ENCODE results near the gene GRIK4.

Gene GRIK4

DNA sequence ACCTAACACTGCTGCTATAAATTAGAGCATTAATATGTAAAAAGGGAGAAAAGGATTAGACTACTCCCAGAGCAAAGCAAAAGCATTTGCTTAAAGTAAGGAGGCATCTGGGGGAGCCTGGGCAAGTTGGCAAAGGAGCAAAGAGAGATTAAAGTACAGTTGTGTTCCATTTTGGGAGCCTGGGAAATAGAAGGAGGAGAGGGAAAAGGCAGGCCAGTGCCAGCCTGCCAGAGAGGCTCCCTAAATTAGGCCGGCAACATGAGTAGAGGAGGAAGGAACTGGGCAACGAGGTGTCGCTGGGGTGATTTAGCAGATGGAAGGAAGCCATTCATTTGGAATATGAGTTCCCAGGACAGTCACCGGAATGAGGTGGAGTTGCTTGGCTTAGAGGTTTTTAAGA is 326.1 kb downstream of the GRIK4 start:
- TF ChIP-seq, protein P1, sequence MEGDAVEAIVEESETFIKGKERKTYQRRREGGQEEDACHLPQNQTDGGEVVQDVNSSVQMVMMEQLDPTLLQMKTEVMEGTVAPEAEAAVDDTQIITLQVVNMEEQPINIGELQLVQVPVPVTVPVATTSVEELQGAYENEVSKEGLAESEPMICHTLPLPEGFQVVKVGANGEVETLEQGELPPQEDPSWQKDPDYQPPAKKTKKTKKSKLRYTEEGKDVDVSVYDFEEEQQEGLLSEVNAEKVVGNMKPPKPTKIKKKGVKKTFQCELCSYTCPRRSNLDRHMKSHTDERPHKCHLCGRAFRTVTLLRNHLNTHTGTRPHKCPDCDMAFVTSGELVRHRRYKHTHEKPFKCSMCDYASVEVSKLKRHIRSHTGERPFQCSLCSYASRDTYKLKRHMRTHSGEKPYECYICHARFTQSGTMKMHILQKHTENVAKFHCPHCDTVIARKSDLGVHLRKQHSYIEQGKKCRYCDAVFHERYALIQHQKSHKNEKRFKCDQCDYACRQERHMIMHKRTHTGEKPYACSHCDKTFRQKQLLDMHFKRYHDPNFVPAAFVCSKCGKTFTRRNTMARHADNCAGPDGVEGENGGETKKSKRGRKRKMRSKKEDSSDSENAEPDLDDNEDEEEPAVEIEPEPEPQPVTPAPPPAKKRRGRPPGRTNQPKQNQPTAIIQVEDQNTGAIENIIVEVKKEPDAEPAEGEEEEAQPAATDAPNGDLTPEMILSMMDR (IDR thresholded peaks at IDR 0.05; ENCODE audit: insufficient read depth, low read depth, low read length, missing control alignments) = no peak
- DNase-seq (ENCODE audit: low read depth) = no peak
- no peak overlapping the region for H3K4me3 ChIP-seq (ENCODE audit: low read depth, low read length)

DNA sequence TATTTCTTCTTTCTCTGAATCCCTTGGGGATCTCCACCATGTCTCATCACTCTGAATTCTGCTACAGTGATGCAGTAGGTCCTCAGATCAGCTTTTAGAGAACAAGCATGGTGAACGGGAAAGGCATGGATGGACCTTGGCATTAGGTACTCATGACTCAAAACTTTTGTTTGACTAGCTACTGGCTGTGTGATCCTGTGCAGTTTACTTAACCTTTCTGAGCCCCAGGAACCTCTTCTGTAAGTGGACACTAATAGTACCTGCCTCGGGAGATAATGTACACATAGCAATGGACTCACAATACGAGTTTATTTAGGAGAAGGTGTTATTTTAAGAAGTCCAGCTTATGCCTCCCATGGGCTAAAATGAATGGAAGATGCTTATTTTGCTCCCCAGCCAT is 327.7 kb downstream of the GRIK4 start:
- TF ChIP-seq, protein P1 (IDR thresholded peaks at IDR 0.05; ENCODE audit: insufficient read depth, low read depth, low read length, missing control alignments) = no peak
- DNase-seq (ENCODE audit: low read depth) = no peak
- H3K4me3 ChIP-seq (ENCODE audit: low read depth, low read length) = no peak overlapping the region

DNA sequence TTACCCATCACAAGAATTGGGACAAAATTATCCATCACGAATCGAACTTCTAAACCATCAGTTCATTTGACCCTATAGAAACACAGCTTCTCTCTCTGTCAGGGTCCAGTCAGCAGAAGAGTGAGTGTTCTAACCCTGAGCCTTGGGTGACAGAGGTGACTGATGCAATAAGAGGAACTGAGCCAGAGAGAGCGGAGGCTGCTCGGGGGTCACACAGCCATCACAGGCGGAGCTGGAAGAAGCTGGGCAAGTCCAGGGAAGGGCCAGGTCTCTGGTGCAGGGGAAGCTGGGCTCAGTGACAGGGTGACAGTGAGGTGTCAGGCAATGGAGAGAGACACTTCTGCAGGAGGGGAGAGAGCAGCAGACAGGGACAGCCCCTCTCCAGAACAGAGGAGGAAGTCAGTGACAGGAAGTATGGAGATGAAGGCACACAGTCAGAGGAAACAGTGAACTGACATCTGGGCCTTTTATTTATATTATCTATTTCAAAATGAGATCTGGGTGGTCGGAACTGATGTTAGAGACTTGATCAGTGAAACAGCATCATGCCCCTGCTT is 328.4 kb downstream of the GRIK4 start:
- no peak overlapping the region for H3K4me3 ChIP-seq (ENCODE audit: low read depth, low read length)
- DNase-seq (ENCODE audit: low read depth) = peak; percentile 16
- TF ChIP-seq, protein P1 (IDR thresholded peaks at IDR 0.05; ENCODE audit: insufficient read depth, low read depth, low read length, missing control alignments) = no peak

DNA sequence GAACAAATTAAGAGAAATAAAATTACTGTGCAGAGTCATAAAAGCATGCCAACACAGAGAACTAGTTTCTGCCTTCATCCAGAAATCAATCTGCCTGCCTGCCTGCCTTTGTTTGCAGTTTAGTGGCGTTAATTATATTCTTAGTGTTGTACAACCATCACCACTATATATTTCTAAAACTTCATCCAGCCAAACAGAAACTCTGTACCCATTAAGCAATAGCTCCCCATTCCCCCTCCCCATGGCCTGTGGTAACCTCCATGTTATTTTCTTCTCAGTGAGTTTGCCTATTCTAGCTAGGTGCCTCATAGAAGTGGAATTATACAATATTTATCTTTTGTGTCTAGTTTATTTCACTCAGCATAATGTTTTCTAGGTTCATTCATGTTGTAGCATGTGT is 329.1 kb downstream of the GRIK4 start:
- TF ChIP-seq, protein P1 (IDR thresholded peaks at IDR 0.05; ENCODE audit: insufficient read depth, low read depth, low read length, missing control alignments) = no peak
- no peak for DNase-seq (ENCODE audit: low read depth)
- H3K4me3 ChIP-seq (ENCODE audit: low read depth, low read length) = no peak overlapping the region

DNA sequence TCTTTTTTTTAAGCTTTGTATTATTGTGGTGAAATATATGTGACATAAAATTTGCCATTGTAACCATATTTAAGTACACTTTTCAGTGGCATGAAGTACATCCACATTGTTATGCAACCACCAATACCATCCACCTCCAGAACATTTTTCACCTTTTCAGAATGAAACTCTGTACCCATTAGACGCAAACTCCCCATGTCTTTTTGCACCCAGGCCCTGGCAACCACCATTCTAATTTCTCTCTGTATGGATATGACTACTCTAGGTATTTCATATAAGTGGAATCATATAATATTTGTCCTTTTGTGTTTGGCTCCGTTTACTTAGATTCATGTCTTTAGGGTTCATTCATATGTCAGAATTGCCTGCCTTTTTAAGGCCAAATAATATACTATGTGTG is 329.5 kb downstream of the GRIK4 start:
- TF ChIP-seq, protein P1 (IDR thresholded peaks at IDR 0.05; ENCODE audit: insufficient read depth, low read depth, low read length, missing control alignments) = no peak
- no peak overlapping the region for H3K4me3 ChIP-seq (ENCODE audit: low read depth, low read length)
- DNase-seq (ENCODE audit: low read depth) = no peak

DNA sequence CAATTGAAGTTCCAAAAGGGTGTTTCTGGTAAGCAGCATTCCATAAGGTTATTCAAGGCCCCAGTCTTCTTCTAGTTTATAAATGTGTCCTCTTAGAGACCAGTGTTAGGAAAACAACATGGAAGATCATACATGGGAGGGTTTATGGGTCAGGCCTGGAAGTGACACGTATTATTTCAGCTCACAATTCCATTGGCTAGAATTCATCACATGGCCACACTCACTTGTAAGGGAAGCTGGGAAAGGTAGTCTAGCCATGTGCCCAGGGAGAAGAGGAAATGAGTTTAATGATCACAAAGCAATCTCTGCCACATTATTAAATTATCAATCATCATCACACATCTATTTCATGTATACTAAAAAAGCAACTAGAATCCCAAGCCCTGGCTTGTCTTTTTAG is 330.6 kb downstream of the GRIK4 start:
- TF ChIP-seq, protein P1 (IDR thresholded peaks at IDR 0.05; ENCODE audit: insufficient read depth, low read depth, low read length, missing control alignments) = no peak
- DNase-seq (ENCODE audit: low read depth) = no peak
- H3K4me3 ChIP-seq (ENCODE audit: low read depth, low read length) = no peak overlapping the region

DNA sequence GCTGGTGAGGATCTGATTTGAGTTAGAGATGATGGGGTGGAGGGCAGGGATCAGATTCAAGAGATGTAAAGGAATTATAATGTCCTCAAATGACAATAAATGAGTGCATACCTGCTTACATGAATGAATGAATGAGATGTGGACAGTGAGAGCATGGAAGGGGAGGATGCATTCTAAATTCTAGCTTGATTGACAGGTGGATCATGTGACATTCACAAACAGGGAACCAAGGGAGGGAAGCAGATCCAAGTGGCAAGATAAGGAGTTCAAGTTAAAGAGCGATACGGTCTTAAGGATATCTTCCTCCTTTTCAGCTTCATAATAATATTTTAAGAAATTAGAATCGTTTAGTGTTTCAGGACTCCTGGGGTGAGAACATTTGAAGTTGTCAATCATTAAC is 341.9 kb downstream of the GRIK4 start:
- H3K4me3 ChIP-seq (ENCODE audit: low read depth, low read length) = no peak overlapping the region
- no peak for DNase-seq (ENCODE audit: low read depth)
- TF ChIP-seq, protein P1 (IDR thresholded peaks at IDR 0.05; ENCODE audit: insufficient read depth, low read depth, low read length, missing control alignments) = no peak

Measured in GM12865 (cell line).